Fibroblast of gingiva (primary cell): Measurements from ENCODE around the gene ARSG.
A peak's percentile ranks its signal among the peaks of the same experiment; 100 is the strongest.
"Not testable (repeated sequence)": the region's sequence is repeated elsewhere in the genome, so short reads cannot be mapped to it uniquely, and the experiment has no call there.

Experiments
- DNase-seq: peaks from one replicate; pipeline ENCODE4 v3.0.0-alpha.2; 2011; ENCODE audit warnings: low read depth

ARSG gene

GRCh38 chr17:68277807-68278206 lies 13.5 kb upstream of the ARSG start:
- DNase-seq, result no peak

- DNase-seq, result not testable (repeated sequence)
Measured at GRCh38 chr17:68281965-68282364, 9.3 kb upstream of the ARSG start.

GRCh38 chr17:68288375-68288774 lies 2.9 kb upstream of the ARSG start:
- no peak for DNase-seq

- DNase-seq, result no peak
Measured at GRCh38 chr17:68288804-68289203, 2.5 kb upstream of the ARSG start.

GRCh38 chr17:68289473-68289872 lies 1.8 kb upstream of the ARSG start:
- no peak for DNase-seq

- no peak for DNase-seq
Measured at GRCh38 chr17:68289936-68290267, 1.4 kb upstream of the ARSG start.

- no peak for DNase-seq
Measured at GRCh38 chr17:68290268-68290954, 884 bp upstream of the ARSG start.

GRCh38 chr17:68291836-68292688 lies 767 bp downstream of the ARSG start:
- peak; percentile 61 for DNase-seq

GRCh38 chr17:68292689-68293040 lies 1.4 kb downstream of the ARSG start:
- DNase-seq, result no peak

- DNase-seq, result no peak
Measured at GRCh38 chr17:68293490-68294195, 2.3 kb downstream of the ARSG start.

GRCh38 chr17:68294196-68294555 lies 2.9 kb downstream of the ARSG start:
- no peak for DNase-seq

- DNase-seq, result no peak
Measured at GRCh38 chr17:68294617-68295016, 3.3 kb downstream of the ARSG start.

GRCh38 chr17:68295086-68295485 lies 3.8 kb downstream of the ARSG start:
- DNase-seq, result no peak

- DNase-seq, result no peak
Measured at GRCh38 chr17:68296217-68297191, 5.2 kb downstream of the ARSG start.

GRCh38 chr17:68297195-68297594 lies 5.9 kb downstream of the ARSG start:
- peak; percentile 88 for DNase-seq

- DNase-seq, result no peak
Measured at GRCh38 chr17:68298601-68299000, 7.3 kb downstream of the ARSG start.

GRCh38 chr17:68299817-68300216 lies 8.5 kb downstream of the ARSG start:
- DNase-seq, result no peak

- no peak for DNase-seq
Measured at GRCh38 chr17:68301438-68301959, 10.2 kb downstream of the ARSG start.

- no peak for DNase-seq
Measured at GRCh38 chr17:68302066-68302564, 10.8 kb downstream of the ARSG start.

- DNase-seq, result no peak
Measured at GRCh38 chr17:68302666-68303065, 11.4 kb downstream of the ARSG start.

GRCh38 chr17:68304706-68305105 lies 13.4 kb downstream of the ARSG start:
- no peak for DNase-seq

GRCh38 chr17:68305142-68305541 lies 13.8 kb downstream of the ARSG start:
- DNase-seq, result no peak
